Calu3 (cell line): ENCODE results near the gene DHX36. TPM values are rescaled to one million over a fixed set of nuclear protein-coding genes. Genes with fewer than 3 reads are reported as not detected.

Experiments
- Bru-seq: library from RNA; stranded (reverse); fragments of 400-500 nt; gene quantifications from one replicate; lab custom pipeline; 2021; lab: Mats Ljungman, UMichigan
- BruChase-seq, 2 experiments: library from RNA; stranded (reverse); fragments of 400-500 nt; gene quantifications; one replicate each; lab custom pipeline; 2021; lab: Mats Ljungman, UMichigan
- BruUV-seq: library from RNA; stranded (reverse); fragments of 400-500 nt; replicated peaks from 2 replicates; lab custom pipeline; 2021; lab: Mats Ljungman, UMichigan
- CTCF ChIA-PET: fragments of 300-600 bp; sonication (Branson Sonifier 250); formaldehyde crosslinking; loops from one replicate; lab custom pipeline; 2022; ENCODE audit warnings: antibody characterized with exemption; lab: Charles Lee
- DNase-seq: peaks from one replicate; pipeline ENCODE4 v3.0.0; 2022
- H3K27ac Mint-ChIP-seq: one replicate; pipeline ENCODE4 v1.8.0; 2022; ENCODE audit warnings: mixed read lengths; ENCODE audit not compliant: unreplicated experiment
- H3K27me3 Mint-ChIP-seq: one replicate; pipeline ENCODE4 v1.8.0; 2022; ENCODE audit warnings: mixed read lengths; ENCODE audit not compliant: unreplicated experiment
- H3K36me3 Mint-ChIP-seq: one replicate; pipeline ENCODE4 v1.8.0; 2022; ENCODE audit warnings: mild to moderate bottlenecking, moderate library complexity, mixed read lengths; ENCODE audit not compliant: insufficient read depth, unreplicated experiment
- H3K4me1 Mint-ChIP-seq: one replicate; pipeline ENCODE4 v1.8.0; 2022; ENCODE audit warnings: mild to moderate bottlenecking, low read depth, mixed read lengths; ENCODE audit not compliant: unreplicated experiment
- H3K4me3 Mint-ChIP-seq: one replicate; pipeline ENCODE4 v1.8.0; 2022; ENCODE audit warnings: mild to moderate bottlenecking, low read depth, moderate library complexity, mixed read lengths; ENCODE audit not compliant: unreplicated experiment
- H3K9me3 Mint-ChIP-seq: one replicate; pipeline ENCODE4 v1.8.0; 2022; ENCODE audit warnings: low read depth, mixed read lengths; ENCODE audit not compliant: unreplicated experiment
- CTCF ChIP-seq: fragments of 200-600 bp; IDR thresholded peaks from one replicate; pipeline ENCODE4 v1.8.0; 2022; ENCODE audit warnings: antibody characterized with exemption; ENCODE audit not compliant: unreplicated experiment
- intact Hi-C: fragments of 100-400 bp; cut with micrococcal nuclease; formaldehyde crosslinking; loops from one replicate; pipeline ENCODE4 v1.10.0; 2022; ENCODE audit not compliant: unreplicated experiment
- long read RNA-seq: library from polyadenylated mRNA; stranded (forward); transcript quantifications from one replicate; pipeline ENCODE4 v2.0.0, GENCODE V29; 2022
- total RNA-seq: library from RNA; stranded (reverse); gene quantifications from 2 replicates; pipeline ENCODE4 v1.2.3, GENCODE V29; 2022

DHX36 gene
- total RNA-seq (127 and 134 TPM in 2 replicates), Bru-seq, nascent RNA (percentile 98 among the genes with signal in this experiment), BruChase-seq, experiment 1, labeled RNA remaining after a 6-hour chase (percentile 90 among the genes with signal in this experiment), BruChase-seq, experiment 2, labeled RNA remaining after a 2-hour chase (percentile 94 among the genes with signal in this experiment)
- long read RNA-seq, full-length matches to known transcripts, result 26 of 38 reads
- long read RNA-seq, partial matches to known transcripts, result 7 of 38 reads
- long read RNA-seq, other reads (novel, unspliced or antisense), result 5 of 38 reads

- peak; percentile 92 for DNase-seq
- no peak for TF ChIP-seq CTCF
- no peaks in the 10 kb centered on the region for H3K4me1 Mint-ChIP-seq
- H3K4me3 Mint-ChIP-seq, result peak within 1 kb of the TSS; percentile 87
- intact Hi-C loops, result no loop called here
- no peaks in the 10 kb centered on the region for H3K27me3 Mint-ChIP-seq
- BruUV-seq, result no TSS peak
- H3K9me3 Mint-ChIP-seq, result no peaks in the 10 kb centered on the region
- H3K36me3 Mint-ChIP-seq, result peaks cover 30% of the 10 kb centered on the region
- peak within 1 kb of the TSS; percentile 91 for H3K27ac Mint-ChIP-seq
- CTCF ChIA-PET, result interaction anchor here (0.6 kb wide), 1 partner anchor 298 kb away, joined by 4 read pairs; no protein-coding TSS in a partner anchor
These were observed at the start of gene DHX36 for GRCh38 chr3:154323891-154324738. TSS of gene DHX36 (minus strand) at chr3:154324487. CDS start at chr3:154324416, 71 bp downstream.

- Mint-ChIP-seq H3K36me3 (no peaks in the 10 kb centered on the region), H3K9me3 (peaks cover 7% of the 10 kb centered on the region), H3K4me3 (no peak overlapping the region), H3K27me3 (no peaks in the 10 kb centered on the region), H3K4me1 (peaks cover 17% of the 10 kb centered on the region), H3K27ac (no peak overlapping the region)
- DNase-seq, result no peak
- CTCF ChIA-PET, result no interaction called here
- TF ChIP-seq CTCF, result no peak
- no TSS peak for BruUV-seq
- intact Hi-C loops, result no loop called here
These were observed 42.9 kb upstream of the DHX36 start for GRCh38 chr3:154367221-154367620.

- H3K4me3 Mint-ChIP-seq, result no peak overlapping the region
- CTCF ChIA-PET, result no interaction called here
- no peak for TF ChIP-seq CTCF
- BruUV-seq, result no TSS peak
- no peaks in the 10 kb centered on the region for H3K27me3 Mint-ChIP-seq
- H3K4me1 Mint-ChIP-seq, result peaks cover 17% of the 10 kb centered on the region
- no peak overlapping the region for H3K27ac Mint-ChIP-seq
- no peaks in the 10 kb centered on the region for H3K36me3 Mint-ChIP-seq
- H3K9me3 Mint-ChIP-seq, result peaks cover 7% of the 10 kb centered on the region
- intact Hi-C loops, result no loop called here
- peak; percentile 57 for DNase-seq
These were observed 40.6 kb upstream of the DHX36 start for GRCh38 chr3:154364849-154365248.

GRCh38 chr3:154361099-154361498 lies 36.8 kb upstream of the DHX36 start:
- Mint-ChIP-seq H3K36me3 (peaks cover 3% of the 10 kb centered on the region), H3K27ac (no peak overlapping the region), H3K9me3 (peaks cover 7% of the 10 kb centered on the region), H3K4me3 (no peak overlapping the region), H3K27me3 (no peaks in the 10 kb centered on the region), H3K4me1 (peaks cover 22% of the 10 kb centered on the region)
- DNase-seq, result no peak
- BruUV-seq, result no TSS peak
- intact Hi-C loops, result no loop called here
- no peak for TF ChIP-seq CTCF
- CTCF ChIA-PET, result no interaction called here
